Medulla oblongata (tissue), 1 donor: ENCODE data around the gene CSRP1.
A peak's percentile ranks its signal among the peaks of the same experiment; 100 is the strongest.

Experiments
- DNase-seq: peaks from one replicate; pipeline ENCODE4 v3.0.0-alpha.2; 2015; ENCODE audit errors: extremely low spot score

CSRP1 gene

GRCh38 chr1:201513498-201514243, 6.7 kb upstream of the CSRP1 start:
- peak; percentile 36 for DNase-seq

GRCh38 chr1:201511941-201512539, 5.1 kb upstream of the CSRP1 start:
- peak; percentile 89 for DNase-seq

GRCh38 chr1:201511396-201511940, 4.5 kb upstream of the CSRP1 start:
- DNase-seq = peak; percentile 30

GRCh38 chr1:201510734-201511133, 3.8 kb upstream of the CSRP1 start:
- no peak for DNase-seq

GRCh38 chr1:201509601-201510374, 2.9 kb upstream of the CSRP1 start:
- no peak for DNase-seq

GRCh38 chr1:201508809-201509208, 1.9 kb upstream of the CSRP1 start:
- DNase-seq = no peak

GRCh38 chr1:201507360-201507675, 395 bp upstream of the CSRP1 start:
- DNase-seq = no peak

GRCh38 chr1:201506092-201506491, 831 bp downstream of the CSRP1 start:
- DNase-seq = no peak

GRCh38 chr1:201505503-201505890, 1.4 kb downstream of the CSRP1 start:
- peak; percentile 37 for DNase-seq

- peak; percentile 15 for DNase-seq
These were observed 2.0 kb downstream of the CSRP1 start for GRCh38 chr1:201504799-201505502.

- peak; percentile 10 for DNase-seq
These were observed 2.7 kb downstream of the CSRP1 start for GRCh38 chr1:201504179-201504631.

- DNase-seq = peak; percentile 60
These were observed 3.3 kb downstream of the CSRP1 start for GRCh38 chr1:201503397-201504176.

GRCh38 chr1:201502511-201502857, 4.4 kb downstream of the CSRP1 start:
- DNase-seq = peak; percentile 16

- DNase-seq = peak; percentile 12
These were observed 5.0 kb downstream of the CSRP1 start for GRCh38 chr1:201501812-201502510.

- DNase-seq = peak; percentile 54
These were observed 5.8 kb downstream of the CSRP1 start for GRCh38 chr1:201501144-201501543.

GRCh38 chr1:201500670-201501120, 6.2 kb downstream of the CSRP1 start:
- DNase-seq = peak; percentile 85

- DNase-seq = peak; percentile 97
These were observed 6.9 kb downstream of the CSRP1 start for GRCh38 chr1:201499795-201500669.

GRCh38 chr1:201499191-201499590, 7.7 kb downstream of the CSRP1 start:
- DNase-seq = peak; percentile 33

GRCh38 chr1:201498621-201499020, 8.3 kb downstream of the CSRP1 start:
- peak; percentile 17 for DNase-seq
